Measurements from ENCODE around the gene DOCK8. TPM values are rescaled to one million over a fixed set of nuclear protein-coding genes. Genes with fewer than 3 reads are reported as not detected.
A peak's percentile ranks its signal among the peaks of the same experiment; 100 is the strongest.
"Not testable (repeated sequence)": the region's sequence is repeated elsewhere in the genome, so short reads cannot be mapped to it uniquely, and the experiment has no call there.

The DOCK8 gene
- total RNA-seq, 2 donors from 2014 or later = 199 to 213 TPM

DNA sequence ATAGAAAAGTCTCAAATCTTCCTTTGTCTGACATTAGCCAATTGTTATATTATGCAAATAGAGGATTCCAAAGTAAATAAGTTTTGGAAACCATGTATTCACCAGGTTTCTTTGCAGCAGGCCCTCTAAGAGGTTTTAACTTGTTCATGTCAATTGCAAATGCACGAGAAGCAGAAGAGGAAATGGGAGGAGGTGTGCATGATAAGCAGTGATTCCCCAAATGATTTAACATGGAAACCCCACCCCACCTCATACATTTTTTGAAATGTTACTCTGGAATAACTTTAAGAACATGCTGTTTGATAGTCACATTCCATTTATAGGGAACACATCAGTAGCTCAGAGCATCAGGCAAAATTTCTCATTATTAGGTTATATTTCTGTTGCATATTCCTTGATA, 190.7 kb downstream of the DOCK8 start:
- Mint-ChIP-seq H3K27ac (no peak overlapping the region), H3K27me3 (ENCODE audit: low read depth) (no peaks in the 10 kb centered on the region), H3K4me1 (ENCODE audit: low read depth) (peaks cover 2% of the 10 kb centered on the region), H3K9me3 (no peaks in the 10 kb centered on the region), H3K4me3 (no peak overlapping the region), H3K36me3 (ENCODE audit: insufficient read depth in 2 of 2) (peaks cover 39 to 70% of the 10 kb centered on the region in 2 donors)
- no peak for DNase-seq
- no peak for ATAC-seq (replicated peaks in 1 of 2)

DNA sequence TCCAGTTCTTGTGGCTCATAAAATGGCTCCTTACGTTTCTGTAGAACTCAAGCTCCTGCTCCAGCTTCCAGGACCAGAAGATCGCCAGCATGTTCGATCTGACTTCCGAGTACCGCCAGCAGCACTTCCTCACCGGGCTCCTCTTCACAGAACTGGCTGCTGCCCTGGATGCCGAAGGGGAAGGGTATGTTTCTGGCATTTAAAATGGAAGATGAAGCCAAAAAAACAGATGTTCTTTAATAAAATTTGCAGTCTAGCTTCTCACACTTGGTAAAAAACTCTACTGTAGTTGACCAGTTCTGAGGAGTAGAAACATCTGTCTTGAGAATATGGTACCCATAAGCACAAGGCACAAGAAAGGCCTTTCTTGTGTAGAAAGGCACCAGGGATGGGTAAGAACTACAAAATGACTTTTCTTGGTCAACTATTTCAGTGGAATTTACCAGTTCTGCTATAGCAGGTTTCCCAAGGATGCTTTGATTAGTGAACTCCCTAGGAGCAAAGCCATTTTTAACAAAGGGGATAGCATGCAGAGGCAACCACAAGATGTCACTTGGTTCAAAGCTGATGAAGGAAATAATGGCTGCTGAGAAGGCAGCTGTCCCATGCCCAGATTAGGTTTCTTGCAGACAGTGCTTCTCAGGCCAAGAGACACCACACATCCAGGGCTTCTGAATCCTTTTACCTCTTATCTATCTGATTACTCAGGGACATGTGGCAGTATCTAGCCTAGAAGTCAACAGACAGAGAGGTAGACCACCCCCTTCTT, 192.4 kb downstream of the DOCK8 start:
- no peaks in the 10 kb centered on the region for H3K27me3 Mint-ChIP-seq (ENCODE audit: low read depth)
- H3K36me3 Mint-ChIP-seq (ENCODE audit: insufficient read depth in 2 of 2) = peaks cover 30 to 64% of the 10 kb centered on the region in 2 donors
- H3K9me3 Mint-ChIP-seq = no peaks in the 10 kb centered on the region
- DNase-seq = no peak
- H3K4me3 Mint-ChIP-seq = no peak overlapping the region
- ATAC-seq (replicated peaks in 1 of 2) = no peak
- peaks cover 5% of the 10 kb centered on the region for H3K4me1 Mint-ChIP-seq (ENCODE audit: low read depth)
- no peak overlapping the region for H3K27ac Mint-ChIP-seq

DNA sequence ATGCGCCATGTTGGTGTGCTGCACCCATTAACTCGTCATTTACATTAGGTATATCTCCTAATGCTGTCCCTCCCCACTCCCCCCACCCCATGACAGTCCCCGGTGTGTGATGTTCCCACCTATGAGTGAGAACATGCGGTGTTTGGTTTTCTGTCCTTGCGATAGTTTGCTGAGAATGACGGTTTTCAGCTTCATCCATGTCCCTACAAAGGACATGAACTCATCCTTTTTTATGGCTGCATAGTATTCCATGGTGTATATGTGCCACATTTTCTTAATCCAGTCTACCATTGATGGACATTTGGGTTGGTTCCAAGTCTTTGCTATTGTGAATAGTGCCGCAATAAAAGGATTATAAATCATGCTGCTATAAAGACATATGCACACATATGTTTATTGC, 195.0 kb downstream of the DOCK8 start:
- not testable (repeated sequence) for DNase-seq; H3K4me3 Mint-ChIP-seq; H3K9me3 Mint-ChIP-seq; H3K27ac Mint-ChIP-seq; H3K27me3 Mint-ChIP-seq (ENCODE audit: low read depth); H3K4me1 Mint-ChIP-seq (ENCODE audit: low read depth); ATAC-seq (replicated peaks in 1 of 2)
- H3K36me3 Mint-ChIP-seq (ENCODE audit: insufficient read depth in 2 of 2) = peaks cover 27 to 51% of the 10 kb centered on the region in 2 donors

DNA sequence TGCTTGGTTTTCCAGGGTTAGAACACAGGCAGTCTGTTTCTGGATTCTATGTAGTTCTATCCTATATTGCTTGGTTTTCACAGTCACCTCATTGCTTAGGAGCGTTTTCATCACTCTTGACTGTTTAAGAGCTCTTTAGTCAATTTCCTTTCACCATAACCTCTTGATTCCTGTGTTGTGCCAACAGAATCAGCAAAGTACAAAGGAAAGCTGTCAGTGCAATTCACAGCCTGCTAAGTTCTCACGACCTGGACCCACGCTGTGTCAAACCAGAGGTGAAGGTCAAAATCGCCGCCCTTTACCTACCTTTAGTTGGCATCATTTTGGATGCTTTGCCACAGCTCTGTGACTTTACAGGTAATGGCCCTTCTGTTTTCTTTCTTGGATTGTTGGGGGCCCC, 199.9 kb downstream of the DOCK8 start:
- Mint-ChIP-seq H3K27me3 (ENCODE audit: low read depth) (no peaks in the 10 kb centered on the region), H3K9me3 (no peaks in the 10 kb centered on the region), H3K27ac (no peak overlapping the region), H3K36me3 (ENCODE audit: insufficient read depth in 2 of 2) (peaks cover 4 to 21% of the 10 kb centered on the region in 2 donors), H3K4me1 (ENCODE audit: low read depth) (peaks cover 5% of the 10 kb centered on the region), H3K4me3 (no peak overlapping the region)
- ATAC-seq (replicated peaks in 1 of 2) = no peak
- DNase-seq = no peak

DNA sequence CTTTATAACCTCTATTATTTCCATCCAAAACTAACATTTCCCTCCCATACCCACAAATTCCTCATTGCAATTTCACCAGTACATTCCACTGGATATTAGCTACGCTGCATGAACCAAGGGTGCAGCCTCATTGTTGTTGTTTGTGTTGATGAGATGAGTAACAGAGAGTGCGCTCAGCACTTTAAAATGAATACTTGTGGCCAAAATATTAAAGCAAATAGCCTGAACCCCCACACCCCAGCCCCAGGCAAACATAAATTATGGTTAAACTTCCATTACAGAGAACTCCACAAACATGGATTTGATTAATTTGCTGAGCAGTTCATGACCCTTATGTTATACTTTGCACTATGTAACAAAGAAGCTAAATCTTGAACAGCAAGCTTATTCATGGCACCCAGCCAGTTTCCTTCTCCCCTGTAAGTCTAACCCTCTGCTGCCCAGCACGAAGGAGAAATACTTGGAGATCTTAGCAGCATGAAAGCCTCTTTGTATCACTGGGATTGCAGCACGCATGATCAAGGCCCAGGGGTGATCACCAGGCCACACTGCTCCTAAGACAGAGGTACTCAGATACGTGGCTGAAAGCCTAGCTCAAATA, 205.0 kb downstream of the DOCK8 start:
- no peak overlapping the region for H3K4me3 Mint-ChIP-seq
- H3K27me3 Mint-ChIP-seq (ENCODE audit: low read depth) = no peaks in the 10 kb centered on the region
- DNase-seq (no peak), ATAC-seq (replicated peaks in 1 of 2) (no peak)
- H3K4me1 Mint-ChIP-seq (ENCODE audit: low read depth) = no peaks in the 10 kb centered on the region
- H3K9me3 Mint-ChIP-seq = no peaks in the 10 kb centered on the region
- no peak overlapping the region for H3K27ac Mint-ChIP-seq
- H3K36me3 Mint-ChIP-seq (ENCODE audit: insufficient read depth in 2 of 2) = peaks cover 3 to 24% of the 10 kb centered on the region in 2 donors

DNA sequence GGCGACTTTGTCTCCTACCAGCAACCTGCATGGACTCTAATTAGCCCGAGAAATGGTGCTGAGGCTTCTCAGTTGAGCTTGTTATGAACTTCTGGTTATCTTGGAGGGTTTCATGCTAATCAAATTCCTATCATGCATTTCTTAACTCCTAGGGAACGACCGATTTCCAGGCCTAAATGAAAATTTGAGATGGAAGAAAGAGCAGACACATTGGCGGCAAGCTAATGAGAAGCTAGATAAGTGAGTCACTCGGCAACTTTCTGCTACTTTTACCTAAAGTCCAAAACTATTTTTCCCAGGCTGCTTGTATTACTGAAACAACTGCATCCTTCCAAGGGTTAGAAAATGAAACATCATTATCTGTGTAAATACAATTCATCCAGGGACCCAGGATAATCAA, 207.2 kb downstream of the DOCK8 start:
- Mint-ChIP-seq H3K27ac (no peak overlapping the region), H3K36me3 (ENCODE audit: insufficient read depth in 2 of 2) (peaks cover 3 to 17% of the 10 kb centered on the region in 2 donors), H3K9me3 (no peaks in the 10 kb centered on the region), H3K4me3 (no peak overlapping the region), H3K27me3 (ENCODE audit: low read depth) (no peaks in the 10 kb centered on the region), H3K4me1 (ENCODE audit: low read depth) (no peaks in the 10 kb centered on the region)
- no peak for DNase-seq
- no peak for ATAC-seq (replicated peaks in 1 of 2)

DNA sequence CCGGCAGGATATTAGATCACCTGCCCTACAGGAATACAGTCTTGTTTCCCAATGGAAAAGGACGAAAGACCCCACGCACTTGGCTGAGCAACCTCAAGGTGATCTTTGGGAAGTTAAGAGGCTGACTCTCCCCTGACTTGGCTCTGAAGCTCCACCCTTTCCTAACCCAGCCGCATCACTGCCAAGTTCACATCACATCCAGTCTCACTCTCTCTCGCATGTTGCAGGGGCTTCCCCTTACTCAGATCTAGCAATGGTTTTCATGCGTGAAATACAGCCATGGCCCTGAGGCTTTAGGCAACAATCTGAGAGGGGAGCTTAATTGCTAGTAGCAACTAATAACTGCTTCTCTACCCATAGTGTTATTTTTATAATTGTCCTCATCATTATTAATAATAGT, 211.6 kb downstream of the DOCK8 start:
- H3K27me3 Mint-ChIP-seq (ENCODE audit: low read depth) = no peaks in the 10 kb centered on the region
- no peak overlapping the region for H3K27ac Mint-ChIP-seq
- no peaks in the 10 kb centered on the region for H3K9me3 Mint-ChIP-seq
- H3K4me1 Mint-ChIP-seq (ENCODE audit: low read depth) = no peaks in the 10 kb centered on the region
- H3K36me3 Mint-ChIP-seq (ENCODE audit: insufficient read depth in 2 of 2) = peaks cover 10 to 25% of the 10 kb centered on the region in 2 donors
- no peak overlapping the region for H3K4me3 Mint-ChIP-seq
- DNase-seq (peak in 1 of 2 donors; percentile 5), ATAC-seq (replicated peaks in 1 of 2) (peak in 1 of 2 donors; percentile 47)

DNA sequence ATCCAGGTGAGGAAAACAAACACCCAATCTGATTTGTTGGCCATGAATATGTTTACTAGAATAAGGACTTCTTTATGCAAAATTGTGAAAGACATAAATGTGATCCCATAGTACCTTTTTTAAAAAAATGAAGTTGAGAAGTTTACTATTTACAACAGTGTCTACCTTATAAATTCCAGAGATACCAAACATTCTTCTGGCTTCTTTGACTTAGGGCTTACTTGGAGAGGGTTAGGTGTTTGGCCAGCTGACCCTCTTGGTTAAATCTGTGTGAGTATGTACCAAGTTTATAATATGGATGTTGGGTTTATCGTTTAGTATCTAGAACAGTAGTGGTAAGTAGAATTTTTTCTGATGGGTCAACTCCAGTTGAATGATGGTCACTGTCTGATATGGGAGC, 212.3 kb downstream of the DOCK8 start:
- no peak overlapping the region for H3K27ac Mint-ChIP-seq
- H3K27me3 Mint-ChIP-seq (ENCODE audit: low read depth) = no peaks in the 10 kb centered on the region
- H3K36me3 Mint-ChIP-seq (ENCODE audit: insufficient read depth in 2 of 2) = peaks cover 8 to 28% of the 10 kb centered on the region in 2 donors
- ATAC-seq (replicated peaks in 1 of 2) = no peak
- no peaks in the 10 kb centered on the region for H3K9me3 Mint-ChIP-seq
- H3K4me3 Mint-ChIP-seq = no peak overlapping the region
- DNase-seq = no peak
- no peaks in the 10 kb centered on the region for H3K4me1 Mint-ChIP-seq (ENCODE audit: low read depth)

DNA sequence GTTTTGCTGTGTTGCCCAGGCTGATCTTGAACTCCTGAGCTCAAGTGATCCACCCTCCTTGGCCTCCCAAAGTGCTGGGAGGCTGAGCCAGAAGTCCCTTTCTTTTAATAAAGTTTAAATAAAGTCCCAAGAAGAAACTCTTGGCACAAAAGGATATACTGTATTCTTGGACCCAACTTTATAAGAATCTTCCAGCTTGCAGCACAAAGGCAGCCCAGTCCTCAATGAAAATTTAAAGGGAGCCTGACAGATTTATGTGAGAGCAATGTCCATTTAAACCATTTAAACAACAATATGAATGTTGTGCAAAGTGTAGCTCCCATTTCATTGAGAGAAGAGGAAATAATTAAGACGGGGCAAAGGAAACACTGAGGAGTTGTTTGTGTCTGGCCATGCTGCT, 217.0 kb downstream of the DOCK8 start:
- Mint-ChIP-seq H3K27me3 (ENCODE audit: low read depth) (no peaks in the 10 kb centered on the region), H3K36me3 (ENCODE audit: insufficient read depth in 2 of 2) (peaks cover 16 to 49% of the 10 kb centered on the region in 2 donors), H3K9me3 (no peaks in the 10 kb centered on the region), H3K4me1 (ENCODE audit: low read depth) (no peaks in the 10 kb centered on the region), H3K27ac (no peak overlapping the region), H3K4me3 (no peak overlapping the region)
- DNase-seq (no peak), ATAC-seq (replicated peaks in 1 of 2) (no peak)

DNA sequence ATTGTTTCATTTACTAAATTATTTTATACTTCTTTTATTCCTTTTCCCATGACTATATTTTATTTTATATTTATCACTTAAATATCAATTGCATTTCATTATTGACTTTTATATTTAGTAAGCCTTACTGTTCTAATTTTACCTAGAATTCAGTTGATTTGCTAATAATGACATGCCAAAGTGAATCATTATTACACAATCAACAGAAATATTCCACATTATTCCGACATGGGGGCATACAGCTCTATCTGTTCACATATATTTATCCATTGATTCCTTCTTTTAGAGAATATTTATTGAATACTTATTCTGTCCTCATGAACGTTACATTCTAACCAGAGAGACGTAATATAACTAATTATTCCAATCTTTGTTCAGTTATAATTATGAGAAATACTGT, 221.8 kb downstream of the DOCK8 start:
- H3K27ac Mint-ChIP-seq = peak overlapping the region; percentile 76
- no peak for DNase-seq
- H3K36me3 Mint-ChIP-seq (ENCODE audit: insufficient read depth in 2 of 2) = peaks cover 16 to 49% of the 10 kb centered on the region in 2 donors
- H3K27me3 Mint-ChIP-seq (ENCODE audit: low read depth) = no peaks in the 10 kb centered on the region
- H3K4me3 Mint-ChIP-seq = no peak overlapping the region
- no peaks in the 10 kb centered on the region for H3K4me1 Mint-ChIP-seq (ENCODE audit: low read depth)
- no peaks in the 10 kb centered on the region for H3K9me3 Mint-ChIP-seq
- no peak for ATAC-seq (replicated peaks in 1 of 2)

DNA sequence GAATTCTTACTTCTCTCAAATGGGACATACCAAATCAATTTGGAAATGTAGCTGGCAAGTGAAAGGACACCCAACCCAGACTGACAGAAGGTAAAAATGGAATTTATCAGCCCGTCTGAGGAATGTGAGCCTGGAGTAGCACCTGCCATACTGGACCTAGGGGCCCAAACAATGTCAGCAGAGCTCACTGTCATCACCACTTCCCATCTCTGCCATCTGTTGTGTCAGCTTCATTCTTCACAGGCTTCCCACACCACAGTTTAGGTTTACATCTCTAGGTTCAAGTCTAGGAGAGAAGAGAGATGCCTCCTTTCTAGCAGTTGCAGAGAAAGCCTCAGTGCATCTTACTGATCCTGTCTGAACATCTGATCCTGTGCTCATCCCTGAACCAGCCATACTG, 222.4 kb downstream of the DOCK8 start:
- no peak overlapping the region for H3K27ac Mint-ChIP-seq
- ATAC-seq (replicated peaks in 1 of 2) (no peak), DNase-seq (no peak)
- no peaks in the 10 kb centered on the region for H3K4me1 Mint-ChIP-seq (ENCODE audit: low read depth)
- no peaks in the 10 kb centered on the region for H3K27me3 Mint-ChIP-seq (ENCODE audit: low read depth)
- H3K9me3 Mint-ChIP-seq = no peaks in the 10 kb centered on the region
- H3K36me3 Mint-ChIP-seq (ENCODE audit: insufficient read depth in 2 of 2) = peaks cover 16 to 49% of the 10 kb centered on the region in 2 donors
- no peak overlapping the region for H3K4me3 Mint-ChIP-seq

DNA sequence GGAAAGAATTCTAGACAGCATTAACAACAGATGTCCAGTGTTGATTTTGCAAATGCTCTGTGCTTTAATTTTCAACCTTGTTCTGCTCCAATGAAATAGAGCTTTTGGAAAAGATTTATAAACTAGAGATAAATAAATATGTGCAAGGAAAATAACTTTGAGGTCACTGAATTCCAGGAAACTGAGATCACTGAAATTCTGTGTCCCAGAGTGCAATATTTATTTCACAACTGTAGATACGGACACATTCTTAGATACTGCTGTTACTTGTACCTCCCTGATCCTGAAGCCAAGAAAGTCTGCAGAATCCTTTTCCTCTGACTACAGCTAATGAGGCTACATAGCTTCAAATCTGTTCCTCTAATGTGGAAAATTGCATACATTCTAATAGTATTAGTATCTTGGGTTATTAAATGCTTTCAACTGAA, 222.9 kb downstream of the DOCK8 start:
- H3K27ac Mint-ChIP-seq = no peak overlapping the region
- H3K36me3 Mint-ChIP-seq (ENCODE audit: insufficient read depth in 2 of 2) = peaks cover 13 to 50% of the 10 kb centered on the region in 2 donors
- H3K4me1 Mint-ChIP-seq (ENCODE audit: low read depth) = no peaks in the 10 kb centered on the region
- H3K9me3 Mint-ChIP-seq = no peaks in the 10 kb centered on the region
- H3K4me3 Mint-ChIP-seq = no peak overlapping the region
- ATAC-seq (replicated peaks in 1 of 2) (no peak), DNase-seq (no peak)
- H3K27me3 Mint-ChIP-seq (ENCODE audit: low read depth) = no peaks in the 10 kb centered on the region

DNA sequence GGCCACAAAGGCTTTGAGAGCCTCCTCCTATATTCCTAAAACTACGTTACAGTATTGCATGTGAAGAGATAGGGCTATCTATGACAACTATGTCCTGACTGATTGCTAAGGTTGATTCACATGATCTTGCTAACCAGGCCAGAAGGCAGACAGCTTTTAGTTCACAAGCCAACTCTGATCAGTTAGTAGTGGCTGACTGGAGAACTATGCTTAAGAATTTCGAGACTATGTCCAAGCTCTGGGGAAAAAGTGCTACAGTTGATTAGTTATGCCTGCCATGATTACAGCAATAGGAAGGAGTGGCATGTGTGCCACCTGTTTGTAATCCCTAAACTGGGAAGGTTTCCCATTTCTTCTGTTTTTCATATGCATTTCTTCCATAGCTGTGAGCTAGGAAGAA, 223.4 kb downstream of the DOCK8 start:
- DNase-seq = no peak
- Mint-ChIP-seq H3K27ac (no peak overlapping the region), H3K4me1 (ENCODE audit: low read depth) (no peaks in the 10 kb centered on the region), H3K4me3 (no peak overlapping the region), H3K27me3 (ENCODE audit: low read depth) (no peaks in the 10 kb centered on the region), H3K36me3 (ENCODE audit: insufficient read depth in 2 of 2) (peaks cover 10 to 45% of the 10 kb centered on the region in 2 donors), H3K9me3 (no peaks in the 10 kb centered on the region)
- ATAC-seq (replicated peaks in 1 of 2) = no peak
